ENCODE data around the gene ZCCHC2. TPM values are rescaled to one million over a fixed set of nuclear protein-coding genes. Genes with fewer than 3 reads are reported as not detected.

The ZCCHC2 gene
- total and polyA plus RNA-seq, 2 of the 13 experiments (the other 11 are each of a cell fraction or from before 2014, with no cell fraction given), result 62.5 to 76.1 TPM

- TF ChIP-seq NFAT5 (CRISPR knock-in tag; IDR thresholded peaks at IDR 0.05) (peak; percentile 24; the same call in 1 of the 2 replicates), JDP2 (CRISPR knock-in tag; IDR thresholded peaks at IDR 0.05; ENCODE audit: borderline replicate concordance) (peak; percentile 30; the same call in 1 of the 2 replicates), ESRRA (CRISPR knock-in tag; IDR thresholded peaks at IDR 0.05; ENCODE audit: low read depth) (peak; percentile 79), TAF1 (CRISPR knock-in tag; IDR thresholded peaks at IDR 0.05) (peak; percentile 74; the same call in 1 of the 2 replicates), HHEX (CRISPR knock-in tag; IDR thresholded peaks at IDR 0.05) (no peak), SMAD9 (CRISPR knock-in tag; IDR thresholded peaks at IDR 0.05) (no peak), LCORL (IDR thresholded peaks at IDR 0.05) (no peak), LCORL (CRISPR knock-in tag; IDR thresholded peaks at IDR 0.05) (no peak), ZHX1 (CRISPR knock-in tag; IDR thresholded peaks at IDR 0.05; ENCODE audit: low read depth) (peak; percentile 87), SOX5 (CRISPR knock-in tag; IDR thresholded peaks at IDR 0.05; ENCODE audit: borderline replicate concordance) (peak; percentile 32; the same call in 1 of the 2 replicates), AGO1 (IDR thresholded peaks at IDR 0.05; ENCODE audit: low read depth, low read length, poor library complexity, severe bottlenecking) (peak; percentile 71), NCOR1 (IDR thresholded peaks at IDR 0.05; ENCODE audit: borderline replicate concordance, low read length) (peak; percentile 62; the same call in 1 of the 2 replicates), NONO (IDR thresholded peaks at IDR 0.05) (no peak), NONO (CRISPR knock-in tag; conservative IDR thresholded peaks at IDR 0.05) (peak; percentile 86), GABPA (IDR thresholded peaks at IDR 0.05; ENCODE audit: low read depth, low read length) (no peak), GABPA (CRISPR knock-in tag; IDR thresholded peaks at IDR 0.05; ENCODE audit: low read depth) (no peak), MAZ (IDR thresholded peaks at IDR 0.05; ENCODE audit: borderline replicate concordance, low read depth, low read length) (peak; percentile 69; the same call in 1 of the 2 replicates), MAZ (CRISPR knock-in tag; IDR thresholded peaks at IDR 0.05; ENCODE audit: low read depth) (peak; percentile 93), ZMAT3 (CRISPR knock-in tag; conservative IDR thresholded peaks at IDR 0.05) (0 out of 2 replicates have a peak, but pooled peaks have one; percentile 68), ZIK1 (CRISPR knock-in tag; IDR thresholded peaks at IDR 0.05; ENCODE audit: borderline replicate concordance, low read depth) (peak; percentile 69; the same call in 1 of the 2 replicates), TFAP4 (IDR thresholded peaks at IDR 0.05; ENCODE audit: borderline replicate concordance, low read depth) (peak; percentile 97), ZNF263 (CRISPR knock-in tag; IDR thresholded peaks at IDR 0.05) (peak; percentile 40; the same call in 1 of the 2 replicates)
These were observed 3.5 kb downstream of the ZCCHC2 start (continued) for GRCh38 chr18:62526098-62527025.
